HepG2 (cell line): Measurements from ENCODE around the gene THADA. TPM values are rescaled to one million over a fixed set of nuclear protein-coding genes. Genes with fewer than 3 reads are reported as not detected.

ENCODE experiments used
- CHD4 ChIP-seq: fragments of 200-600 bp; sonication (generic); IDR thresholded peaks from 2 replicates; pipeline ENCODE4 v1.7.0; 2017; ENCODE audit warnings: mild to moderate bottlenecking, low read length, borderline replicate concordance
- E2F1 ChIP-seq: sonication (generic); formaldehyde crosslinking; IDR thresholded peaks from 2 replicates; pipeline ENCODE4 v1.5.0; 2020; ENCODE audit warnings: missing genetic modification reagents
- FOXP1 ChIP-seq, 2 experiments: fragments of 450-650 bp in 1 of 2; IDR thresholded peaks; 2 replicates each; pipeline ENCODE4 v1.6.1; 2017 to 2018; ENCODE audit warnings: antibody characterized with exemption in 1 of 2
- HOXA5 ChIP-seq: sonication (generic); formaldehyde crosslinking; IDR thresholded peaks from 2 replicates; pipeline ENCODE4 v1.4.0; 2020; ENCODE audit warnings: missing genetic modification reagents
- MAFK ChIP-seq, 2 experiments: IDR thresholded peaks in 1 of 2; conservative IDR thresholded peaks in 1 of 2; 2 replicates each; pipeline ENCODE4 v1.6.1; 2011; ENCODE audit warnings: improper control_type of control experiment in 2 of 2, low read length in 2 of 2
- NCOA2 ChIP-seq: sonication (generic); formaldehyde crosslinking; IDR thresholded peaks from 2 replicates; pipeline ENCODE4 v1.8.0; 2022; ENCODE audit warnings: inconsistent platforms
- RFXANK ChIP-seq: IDR thresholded peaks from 2 replicates; pipeline ENCODE4 v1.6.1; 2016
- RNF2 ChIP-seq: fragments of 450-650 bp; conservative IDR thresholded peaks from 2 replicates; pipeline ENCODE4 v1.6.1; 2016; ENCODE audit warnings: low read depth
- SALL1 ChIP-seq: sonication (generic); formaldehyde crosslinking; IDR thresholded peaks from 2 replicates; pipeline ENCODE4 v1.8.0; 2022; ENCODE audit warnings: mild to moderate bottlenecking, missing genetic modification reagents
- XRCC5 ChIP-seq: fragments of 200-400 bp; formaldehyde crosslinking; optimal IDR thresholded peaks from 2 replicates; pipeline ENCODE3; 2017; ENCODE audit warnings: mild to moderate bottlenecking, low read length
- ZBTB20 ChIP-seq: sonication (generic); formaldehyde crosslinking; IDR thresholded peaks from 2 replicates; pipeline ENCODE4 v1.8.1; 2023; ENCODE audit warnings: missing genetic modification reagents, low read depth, mild to moderate bottlenecking, borderline replicate concordance
- ZNF576 ChIP-seq: sonication (generic); formaldehyde crosslinking; IDR thresholded peaks from 2 replicates; pipeline ENCODE4 v1.4.0; 2020; ENCODE audit warnings: mild to moderate bottlenecking, missing genetic modification reagents
- ZNF816 ChIP-seq: sonication (generic); formaldehyde crosslinking; IDR thresholded peaks from 2 replicates; pipeline ENCODE4 v1.8.0; 2022; ENCODE audit warnings: missing genetic modification reagents, mild to moderate bottlenecking, borderline replicate concordance
- polyA plus RNA-seq, 8 experiments: library from polyadenylated mRNA; depleted of rRNA in 3 of 8; stranded (reverse) in 7 of 8; unstranded in 1 of 8; fragments of >200 nt; fragmentation: Illumina TruSeq in 4 of 8; extraction: Trizol in 4 of 8; gene quantifications; 2 replicates each; pipeline versions ENCODE4 v1.2.1 to v1.2.3, GENCODE V29; 2011 to 2016; ENCODE audit warnings: low read depth in 4 of 8, missing spikeins in 1 of 8, mixed read lengths in 1 of 8; ENCODE audit not compliant: insufficient read depth in 1 of 8
- total RNA-seq, 5 experiments: library from RNA; depleted of rRNA; stranded (reverse); fragments of >200 nt; fragmentation: Illumina TruSeq; extraction: Trizol; gene quantifications; 2 replicates each; pipeline ENCODE4 v1.2.3, GENCODE V29; 2016; ENCODE audit warnings: low read depth in 1 of 5
- TF ChIP-seq, protein P1 (sequence below): sonication (generic); formaldehyde crosslinking; IDR thresholded peaks from 2 replicates; pipeline ENCODE4 v1.5.1; 2020; ENCODE audit warnings: missing genetic modification reagents, mild to moderate bottlenecking, borderline replicate concordance
- TF ChIP-seq, protein P2 (sequence below): sonication (generic); formaldehyde crosslinking; conservative IDR thresholded peaks from 2 replicates; pipeline ENCODE4 v1.4.0; 2020; ENCODE audit warnings: missing genetic modification reagents
- TF ChIP-seq, protein P3 (sequence below): sonication (generic); formaldehyde crosslinking; IDR thresholded peaks from 2 replicates; pipeline ENCODE4 v1.5.0; 2020; ENCODE audit warnings: missing genetic modification reagents, mild to moderate bottlenecking, borderline replicate concordance
- TF ChIP-seq, protein P4 (sequence below): IDR thresholded peaks from 2 replicates; pipeline ENCODE4 v1.6.1; 2016; ENCODE audit warnings: low read depth, missing genetic modification reagents, missing compliant biosample characterization

Gene THADA
- total and polyA plus RNA-seq, 2 of the 13 experiments (the other 11 are each of a cell fraction or from before 2014, with no cell fraction given) = 12.7 to 21.7 TPM

- TF ChIP-seq SALL1 (CRISPR knock-in tag) (0 out of 2 replicates have a peak, but pooled peaks have one; percentile 5), ZNF576 (no peak), NCOA2 (CRISPR knock-in tag) (no peak), HOXA5 (CRISPR knock-in tag) (0 out of 2 replicates have a peak, but pooled peaks have one; percentile 39), RNF2 (no peak), RFXANK (no peak), E2F1 (CRISPR knock-in tag) (0 out of 2 replicates have a peak, but pooled peaks have one; percentile 33), ZNF816 (CRISPR knock-in tag) (no peak), ZBTB20 (CRISPR knock-in tag) (0 out of 2 replicates have a peak, but pooled peaks have one; percentile 12), MAFK (conservative IDR thresholded peaks at IDR 0.05 in 1 of 2, IDR thresholded peaks at IDR 0.05 in 1 of 2; ENCODE audit: low read length in 2 of 2) (peak in 1 of 2 experiments; percentile 12; a peak in 1 of 4 replicates), CHD4 (peak; percentile 35; the same call in 1 of the 2 replicates), FOXP1 (IDR thresholded peaks at IDR 0.05) (no peak), FOXP1 (CRISPR knock-in tag; IDR thresholded peaks at IDR 0.05) (no peak), XRCC5 (no peak)
- TF ChIP-seq, protein P1, sequence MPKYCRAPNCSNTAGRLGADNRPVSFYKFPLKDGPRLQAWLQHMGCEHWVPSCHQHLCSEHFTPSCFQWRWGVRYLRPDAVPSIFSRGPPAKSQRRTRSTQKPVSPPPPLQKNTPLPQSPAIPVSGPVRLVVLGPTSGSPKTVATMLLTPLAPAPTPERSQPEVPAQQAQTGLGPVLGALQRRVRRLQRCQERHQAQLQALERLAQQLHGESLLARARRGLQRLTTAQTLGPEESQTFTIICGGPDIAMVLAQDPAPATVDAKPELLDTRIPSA (CRISPR knock-in tag) = no peak
- TF ChIP-seq, protein P2, sequence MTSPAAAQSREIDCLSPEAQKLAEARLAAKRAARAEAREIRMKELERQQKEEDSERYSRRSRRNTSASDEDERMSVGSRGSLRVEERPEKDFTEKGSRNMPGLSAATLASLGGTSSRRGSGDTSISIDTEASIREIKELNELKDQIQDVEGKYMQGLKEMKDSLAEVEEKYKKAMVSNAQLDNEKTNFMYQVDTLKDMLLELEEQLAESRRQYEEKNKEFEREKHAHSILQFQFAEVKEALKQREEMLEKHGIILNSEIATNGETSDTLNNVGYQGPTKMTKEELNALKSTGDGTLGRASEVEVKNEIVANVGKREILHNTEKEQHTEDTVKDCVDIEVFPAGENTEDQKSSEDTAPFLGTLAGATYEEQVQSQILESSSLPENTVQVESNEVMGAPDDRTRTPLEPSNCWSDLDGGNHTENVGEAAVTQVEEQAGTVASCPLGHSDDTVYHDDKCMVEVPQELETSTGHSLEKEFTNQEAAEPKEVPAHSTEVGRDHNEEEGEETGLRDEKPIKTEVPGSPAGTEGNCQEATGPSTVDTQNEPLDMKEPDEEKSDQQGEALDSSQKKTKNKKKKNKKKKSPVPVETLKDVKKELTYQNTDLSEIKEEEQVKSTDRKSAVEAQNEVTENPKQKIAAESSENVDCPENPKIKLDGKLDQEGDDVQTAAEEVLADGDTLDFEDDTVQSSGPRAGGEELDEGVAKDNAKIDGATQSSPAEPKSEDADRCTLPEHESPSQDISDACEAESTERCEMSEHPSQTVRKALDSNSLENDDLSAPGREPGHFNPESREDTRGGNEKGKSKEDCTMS = no peak
- TF ChIP-seq, protein P3, sequence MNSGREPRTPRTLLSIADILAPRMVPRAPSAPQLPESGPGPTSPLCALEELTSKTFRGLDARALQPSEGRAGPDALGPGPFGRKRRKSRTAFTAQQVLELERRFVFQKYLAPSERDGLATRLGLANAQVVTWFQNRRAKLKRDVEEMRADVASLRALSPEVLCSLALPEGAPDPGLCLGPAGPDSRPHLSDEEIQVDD (CRISPR knock-in tag) = no peak
- TF ChIP-seq, protein P4, sequence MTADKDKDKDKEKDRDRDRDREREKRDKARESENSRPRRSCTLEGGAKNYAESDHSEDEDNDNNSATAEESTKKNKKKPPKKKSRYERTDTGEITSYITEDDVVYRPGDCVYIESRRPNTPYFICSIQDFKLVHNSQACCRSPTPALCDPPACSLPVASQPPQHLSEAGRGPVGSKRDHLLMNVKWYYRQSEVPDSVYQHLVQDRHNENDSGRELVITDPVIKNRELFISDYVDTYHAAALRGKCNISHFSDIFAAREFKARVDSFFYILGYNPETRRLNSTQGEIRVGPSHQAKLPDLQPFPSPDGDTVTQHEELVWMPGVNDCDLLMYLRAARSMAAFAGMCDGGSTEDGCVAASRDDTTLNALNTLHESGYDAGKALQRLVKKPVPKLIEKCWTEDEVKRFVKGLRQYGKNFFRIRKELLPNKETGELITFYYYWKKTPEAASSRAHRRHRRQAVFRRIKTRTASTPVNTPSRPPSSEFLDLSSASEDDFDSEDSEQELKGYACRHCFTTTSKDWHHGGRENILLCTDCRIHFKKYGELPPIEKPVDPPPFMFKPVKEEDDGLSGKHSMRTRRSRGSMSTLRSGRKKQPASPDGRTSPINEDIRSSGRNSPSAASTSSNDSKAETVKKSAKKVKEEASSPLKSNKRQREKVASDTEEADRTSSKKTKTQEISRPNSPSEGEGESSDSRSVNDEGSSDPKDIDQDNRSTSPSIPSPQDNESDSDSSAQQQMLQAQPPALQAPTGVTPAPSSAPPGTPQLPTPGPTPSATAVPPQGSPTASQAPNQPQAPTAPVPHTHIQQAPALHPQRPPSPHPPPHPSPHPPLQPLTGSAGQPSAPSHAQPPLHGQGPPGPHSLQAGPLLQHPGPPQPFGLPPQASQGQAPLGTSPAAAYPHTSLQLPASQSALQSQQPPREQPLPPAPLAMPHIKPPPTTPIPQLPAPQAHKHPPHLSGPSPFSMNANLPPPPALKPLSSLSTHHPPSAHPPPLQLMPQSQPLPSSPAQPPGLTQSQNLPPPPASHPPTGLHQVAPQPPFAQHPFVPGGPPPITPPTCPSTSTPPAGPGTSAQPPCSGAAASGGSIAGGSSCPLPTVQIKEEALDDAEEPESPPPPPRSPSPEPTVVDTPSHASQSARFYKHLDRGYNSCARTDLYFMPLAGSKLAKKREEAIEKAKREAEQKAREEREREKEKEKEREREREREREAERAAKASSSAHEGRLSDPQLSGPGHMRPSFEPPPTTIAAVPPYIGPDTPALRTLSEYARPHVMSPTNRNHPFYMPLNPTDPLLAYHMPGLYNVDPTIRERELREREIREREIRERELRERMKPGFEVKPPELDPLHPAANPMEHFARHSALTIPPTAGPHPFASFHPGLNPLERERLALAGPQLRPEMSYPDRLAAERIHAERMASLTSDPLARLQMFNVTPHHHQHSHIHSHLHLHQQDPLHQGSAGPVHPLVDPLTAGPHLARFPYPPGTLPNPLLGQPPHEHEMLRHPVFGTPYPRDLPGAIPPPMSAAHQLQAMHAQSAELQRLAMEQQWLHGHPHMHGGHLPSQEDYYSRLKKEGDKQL = no peak
Measured at GRCh38 chr2:43228756-43229659, 366.8 kb downstream of the THADA start (continued).
